A673 (cell line): ENCODE data around the gene KLHL42.

Experiments used
- EZH2 ChIP-seq: fragments of 200-600 bp; sonication (generic); IDR thresholded peaks from 2 replicates; pipeline ENCODE4 v1.6.1; 2017; ENCODE audit warnings: borderline replicate concordance, low read depth, mild to moderate bottlenecking, mixed read lengths, antibody characterized with exemption, low read length; ENCODE audit not compliant: poor library complexity, severe bottlenecking
- TF ChIP-seq, protein P1 (sequence below): fragments of 300-800, 200-600 bp; sonication (generic); conservative IDR thresholded peaks from 2 replicates; pipeline ENCODE4 v1.5.1; 2017; ENCODE audit warnings: low read depth, mild to moderate bottlenecking, antibody characterized with exemption, low read length, moderate library complexity, mixed read lengths

DNA sequence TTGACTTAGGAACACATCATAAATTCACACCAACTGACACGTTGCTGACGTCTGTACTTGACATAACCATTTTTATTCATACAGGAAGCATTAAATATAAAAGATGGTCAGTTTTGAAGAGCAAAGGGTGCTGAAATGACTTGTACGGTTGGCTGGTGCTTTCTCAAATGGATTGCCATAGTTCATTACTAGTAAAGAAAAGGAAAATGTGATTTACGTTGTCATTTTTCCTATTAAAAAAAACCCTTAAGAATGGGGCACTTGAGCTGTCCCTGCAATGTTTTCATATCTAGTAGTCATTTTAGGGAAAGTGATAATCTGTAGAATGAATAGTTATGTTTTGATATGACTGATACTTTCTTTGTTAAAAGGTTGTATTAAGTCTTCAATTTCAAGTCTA lies 22.5 kb downstream of the KLHL42 start:
- TF ChIP-seq EZH2, result no peak
- TF ChIP-seq, protein P1, sequence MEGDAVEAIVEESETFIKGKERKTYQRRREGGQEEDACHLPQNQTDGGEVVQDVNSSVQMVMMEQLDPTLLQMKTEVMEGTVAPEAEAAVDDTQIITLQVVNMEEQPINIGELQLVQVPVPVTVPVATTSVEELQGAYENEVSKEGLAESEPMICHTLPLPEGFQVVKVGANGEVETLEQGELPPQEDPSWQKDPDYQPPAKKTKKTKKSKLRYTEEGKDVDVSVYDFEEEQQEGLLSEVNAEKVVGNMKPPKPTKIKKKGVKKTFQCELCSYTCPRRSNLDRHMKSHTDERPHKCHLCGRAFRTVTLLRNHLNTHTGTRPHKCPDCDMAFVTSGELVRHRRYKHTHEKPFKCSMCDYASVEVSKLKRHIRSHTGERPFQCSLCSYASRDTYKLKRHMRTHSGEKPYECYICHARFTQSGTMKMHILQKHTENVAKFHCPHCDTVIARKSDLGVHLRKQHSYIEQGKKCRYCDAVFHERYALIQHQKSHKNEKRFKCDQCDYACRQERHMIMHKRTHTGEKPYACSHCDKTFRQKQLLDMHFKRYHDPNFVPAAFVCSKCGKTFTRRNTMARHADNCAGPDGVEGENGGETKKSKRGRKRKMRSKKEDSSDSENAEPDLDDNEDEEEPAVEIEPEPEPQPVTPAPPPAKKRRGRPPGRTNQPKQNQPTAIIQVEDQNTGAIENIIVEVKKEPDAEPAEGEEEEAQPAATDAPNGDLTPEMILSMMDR, result no peak
